Endothelial cell of umbilical vein (primary cell): Measurements from ENCODE around the gene BIN2. TPM values are rescaled to one million over a fixed set of nuclear protein-coding genes. Genes with fewer than 3 reads are reported as not detected.

ENCODE experiments used
- BruUV-seq: library from RNA; stranded (reverse); fragments of 400-500 nt; replicated peaks from 2 replicates; lab custom pipeline; 2021; lab: Mats Ljungman, UMichigan
- CTCF ChIA-PET: fragments of 300-600, 350-600 bp; sonication (Branson Sonifier 250); formaldehyde crosslinking; loops from one replicate; lab custom pipeline; 2021; ENCODE audit warnings: antibody characterized with exemption, inconsistent platforms; lab: Charles Lee
- POLR2A ChIA-PET: fragments of 300-600, 350-600 bp; sonication (Branson Sonifier 250); formaldehyde crosslinking; loops from one replicate; lab custom pipeline; 2021; ENCODE audit warnings: antibody characterized with exemption, inconsistent platforms; lab: Charles Lee
- DNase-seq: peaks from one replicate; pipeline ENCODE4 v3.0.0-alpha.2; 2011; ENCODE audit warnings: low read depth, low spot score
- FAIRE-seq: peaks from 2 replicates; lab custom pipeline; 2011; peaks lifted over from hg19 to GRCh38; lab: Jason Lieb, UNC
- H2AFZ ChIP-seq: 2 replicates; pipeline ENCODE4 v1.6.0; 2012; ENCODE audit warnings: low read depth, low read length, control low read depth, inconsistent platforms
- H3K27ac ChIP-seq: 2 replicates; pipeline ENCODE4 v1.5.1; 2011; ENCODE audit warnings: low read depth, mild to moderate bottlenecking, control low read depth, low read length, moderate library complexity; ENCODE audit not compliant: insufficient read depth
- H3K27me3 ChIP-seq, 2 experiments: 2 replicates each; pipeline versions ENCODE4 v1.6.0 to v1.6.1; 2011; ENCODE audit warnings: low read length in 2 of 2, mixed read lengths in 1 of 2; ENCODE audit not compliant: control insufficient read depth in 2 of 2, insufficient read depth in 2 of 2
- H3K36me3 ChIP-seq, 2 experiments: 2 replicates in 1 of 2; 3 replicates in 1 of 2; pipeline ENCODE4 v1.5.1; 2011; ENCODE audit warnings: low read length in 2 of 2, mild to moderate bottlenecking in 1 of 2, moderate library complexity in 1 of 2; ENCODE audit not compliant: control insufficient read depth in 2 of 2, insufficient read depth in 2 of 2; ENCODE audit errors: extremely low read depth in 1 of 2
- H3K4me1 ChIP-seq: 3 replicates; pipeline ENCODE4 v1.5.1; 2011; ENCODE audit warnings: mild to moderate bottlenecking, low read length; ENCODE audit not compliant: control insufficient read depth, insufficient read depth; ENCODE audit errors: extremely low read depth
- H3K4me2 ChIP-seq: 2 replicates; pipeline ENCODE4 v1.6.1; 2011; ENCODE audit warnings: low read length, control low read depth, mixed read lengths; ENCODE audit not compliant: insufficient read depth
- H3K4me3 ChIP-seq, 3 experiments: fragments of 200-600 bp in 1 of 3; sonication (generic), shearing (Covaris generic) in 1 of 3; replicated peaks in 1 of 3; 2 replicates each; pipeline ENCODE4 v1.5.1; 2011 to 2016; ENCODE audit warnings: control low read depth in 3 of 3, low read length in 3 of 3, mild to moderate bottlenecking in 2 of 3, inconsistent platforms in 1 of 3, low read depth in 1 of 3, moderate library complexity in 1 of 3; ENCODE audit not compliant: insufficient read depth in 1 of 3
- H3K79me2 ChIP-seq: 2 replicates; pipeline ENCODE4 v1.6.0; 2012; ENCODE audit warnings: low read length, inconsistent platforms; ENCODE audit not compliant: control insufficient read depth, insufficient read depth
- H3K9ac ChIP-seq: replicated peaks from 2 replicates; pipeline ENCODE3; 2011; ENCODE audit warnings: low read length, control low read depth; ENCODE audit not compliant: insufficient read depth; ENCODE audit errors: extremely low read depth
- H3K9me1 ChIP-seq: replicated peaks from 3 replicates; pipeline ENCODE4 v1.6.0; 2011; ENCODE audit warnings: mild to moderate bottlenecking, low read length; ENCODE audit not compliant: control insufficient read depth, insufficient read depth; ENCODE audit errors: extremely low read depth
- H3K9me3 ChIP-seq: replicated peaks from 2 replicates; pipeline ENCODE4 v1.5.1; 2012; ENCODE audit warnings: low read length, inconsistent platforms; ENCODE audit not compliant: control insufficient read depth, insufficient read depth
- H4K20me1 ChIP-seq: replicated peaks from 2 replicates; pipeline ENCODE3; 2011; ENCODE audit warnings: mild to moderate bottlenecking, low read length; ENCODE audit not compliant: control insufficient read depth, insufficient read depth; ENCODE audit errors: extremely low read depth
- CTCF ChIP-seq, 2 donors: IDR thresholded peaks; 1 replicate in 1 of 2; 2 replicates in 1 of 2; pipeline ENCODE4 v1.5.1; 2011; ENCODE audit warnings: low read length in 2 of 2, mild to moderate bottlenecking in 2 of 2, moderate library complexity in 2 of 2, control low read depth in 1 of 2, inconsistent platforms in 1 of 2, low read depth in 1 of 2; ENCODE audit not compliant: insufficient read depth in 1 of 2; ENCODE audit errors: extremely low read depth in 1 of 2
- EZH2 ChIP-seq: IDR thresholded peaks from 2 replicates; pipeline ENCODE4 v1.6.1; 2012; ENCODE audit warnings: borderline replicate concordance, low read depth, mild to moderate bottlenecking, moderate library complexity, low read length, inconsistent platforms; ENCODE audit not compliant: severe bottlenecking
- FOS ChIP-seq: IDR thresholded peaks from 2 replicates; pipeline ENCODE4 v1.6.1; 2011; ENCODE audit warnings: mild to moderate bottlenecking, low read length, moderate library complexity, borderline replicate concordance; ENCODE audit not compliant: insufficient read depth
- GATA2 ChIP-seq: IDR thresholded peaks from 2 replicates; pipeline ENCODE4 v1.7.0; 2011; ENCODE audit warnings: low read depth, mild to moderate bottlenecking, moderate library complexity, mixed read lengths, low read length; ENCODE audit not compliant: insufficient read length, insufficient read depth
- JUN ChIP-seq: IDR thresholded peaks from 2 replicates; pipeline ENCODE4 v1.6.1; 2011; ENCODE audit warnings: borderline replicate concordance, low read depth; ENCODE audit not compliant: insufficient read length, insufficient read depth
- MAX ChIP-seq: IDR thresholded peaks from 2 replicates; pipeline ENCODE4 v1.6.1; 2011; ENCODE audit not compliant: insufficient read depth, insufficient read length
- MYC ChIP-seq: IDR thresholded peaks from one replicate; pipeline ENCODE4 v1.6.1; 2011; ENCODE audit warnings: mild to moderate bottlenecking, low read depth, low read length
- POLR2A ChIP-seq: IDR thresholded peaks from 2 replicates; pipeline ENCODE4 v1.6.1; 2012; ENCODE audit warnings: low read depth, mild to moderate bottlenecking, control low read depth, low read length
- POLR2AphosphoS5 ChIP-seq: IDR thresholded peaks from 2 replicates; pipeline ENCODE4 v1.6.1; 2012; ENCODE audit warnings: low read depth, mild to moderate bottlenecking, control low read depth, low read length, moderate library complexity; ENCODE audit not compliant: insufficient read depth
- dilution Hi-C: fragments of 300-500 bp; cut with MboI; formaldehyde crosslinking; loops from one replicate; pipeline ENCODE4 v1.15.0; 2019; ENCODE audit warnings: low sequenced_read_pairs; ENCODE audit not compliant: extremely low pct_ligation_motif_present
- intact Hi-C: fragments of 100-400 bp; cut with micrococcal nuclease; formaldehyde crosslinking; loops from one replicate; pipeline ENCODE4 v1.10.0; 2022
- polyA plus RNA-seq, 4 experiments: library from polyadenylated mRNA; depleted of rRNA in 3 of 4; stranded (reverse) in 3 of 4; unstranded in 1 of 4; fragments of >200 nt; gene quantifications; 2 replicates each; pipeline versions ENCODE4 v1.2.1 to v1.2.3, GENCODE V29; 2011 to 2012; ENCODE audit warnings: missing spikeins in 1 of 4
- total RNA-seq: library from RNA; stranded (reverse); gene quantifications from 2 replicates; pipeline ENCODE4 v1.2.3, GENCODE V29; 2021

BIN2 gene
- total and polyA plus RNA-seq, 2 donors (not counting 3 experiments of a cell fraction or from before 2014, with no cell fraction given), result not detected

- TF ChIP-seq MYC (no peak), EZH2 (no peak), POLR2A (no peak), GATA2 (no peak), JUN (no peak), POLR2AphosphoS5 (no peak), MAX (no peak), CTCF (IDR thresholded peaks at IDR 0.05; ENCODE audit: extremely low read depth in 1 of 2, insufficient read depth in 1 of 2, low read depth in 1 of 2, low read length in 2 of 2) (no peak), FOS (no peak)
- Histone ChIP-seq H3K9me3 (no peaks in the 10 kb centered on the region), H3K4me3 (peak overlapping the region; percentile 11 to 97 (median 66)), H3K4me1 (peaks cover 12% of the 10 kb centered on the region), H3K36me3 (peaks cover 14 to 19% of the 10 kb centered on the region in 2 experiments), H2AFZ (peak overlapping the region; percentile 69), H3K27ac (peak overlapping the region; percentile 14), H3K27me3 (no peaks in the 10 kb centered on the region), H4K20me1 (no peaks in the 10 kb centered on the region), H3K4me2 (peak overlapping the region; percentile 79), H3K9me1 (no peaks in the 10 kb centered on the region), H3K79me2 (peaks cover 19% of the 10 kb centered on the region), H3K9ac (peak overlapping the region; percentile 27)
- no TSS peak for BruUV-seq
- DNase-seq (no peak), FAIRE-seq (peak; percentile 38)
- POLR2A ChIA-PET, result interaction anchor here (0.7 to 1.0 kb wide), 2 partner anchors 33 to 154 kb away, joined by 3 to 4 read pairs; no protein-coding TSS in a partner anchor
- dilution Hi-C loops, result no loop called here
- CTCF ChIA-PET, result interaction anchor here (0.6 to 1.9 kb wide), 7 partner anchors 20 to 412 kb away, joined by 3 to 11 read pairs (median 3); partner anchors contain the start of gene POU6F1
- intact Hi-C loops, result loop anchor here (2.0 to 5.0 kb wide), 3 partner anchors 19 to 191 kb away; partner anchors contain the start of genes CSRNP2, LETMD1 and POU6F1
Measured at GRCh38 chr12:51238037-51238509, 85.9 kb downstream of the BIN2 start.
